Neutrophil (primary cell): ENCODE measurements around the gene SETDB2.

Experiments
- H3K27ac ChIP-seq: fragments of 200-600 bp; sonication (generic); 2 replicates; pipeline ENCODE4 v1.5.1; 2016; ENCODE audit warnings: mild to moderate bottlenecking, moderate library complexity
- H3K27me3 ChIP-seq: fragments of 200-600 bp; sonication (generic); 2 replicates; pipeline ENCODE4 v1.6.0; 2016; ENCODE audit warnings: mild to moderate bottlenecking
- H3K36me3 ChIP-seq: fragments of 200-600 bp; sonication (generic); 2 replicates; pipeline ENCODE4 v1.5.1; 2017
- H3K4me1 ChIP-seq, 2 experiments: fragments of 200-600 bp in 1 of 2; sonication (generic) in 1 of 2; 1 replicate in 1 of 2; 2 replicates in 1 of 2; pipeline versions ENCODE4 v1.5.1 to v1.6.1; 2013 to 2016; ENCODE audit warnings: low read depth in 1 of 2, low read length in 1 of 2, mild to moderate bottlenecking in 1 of 2, moderate library complexity in 1 of 2; ENCODE audit not compliant: control insufficient read depth in 1 of 2, insufficient read depth in 1 of 2
- H3K4me3 ChIP-seq, 2 experiments: fragments of 200-600 bp in 1 of 2; sonication (generic) in 1 of 2; 1 replicate in 1 of 2; 2 replicates in 1 of 2; pipeline ENCODE4 v1.5.1; 2013 to 2016; ENCODE audit warnings: low read depth in 1 of 2, low read length in 1 of 2, mild to moderate bottlenecking in 1 of 2, moderate library complexity in 1 of 2
- H3K9me3 ChIP-seq: fragments of 200-600 bp; sonication (generic); 2 replicates; pipeline ENCODE4 v1.5.1; 2016
- CTCF ChIP-seq: fragments of 200-600 bp; sonication (generic); IDR thresholded peaks from 2 replicates; pipeline ENCODE4 v1.5.1; 2016; ENCODE audit warnings: antibody characterized with exemption

SETDB2 gene

DNA sequence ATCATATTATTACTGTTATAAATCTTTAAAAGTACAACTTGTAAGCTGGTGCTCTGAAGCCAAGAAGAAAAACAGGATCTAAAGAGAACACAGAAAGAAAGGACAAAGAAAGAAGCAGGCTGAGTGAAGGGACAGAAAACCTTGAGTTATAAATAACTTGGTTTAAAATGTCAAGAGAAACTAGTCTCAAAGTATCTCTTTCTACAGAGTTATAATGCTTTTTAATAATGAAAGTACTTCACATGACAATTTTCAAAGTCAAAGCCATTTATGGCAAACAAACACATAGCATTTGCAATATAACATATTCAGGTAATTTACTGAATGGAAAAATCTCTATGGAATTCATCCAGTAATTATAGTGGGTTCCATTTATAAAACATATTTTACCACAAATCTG lies 33.6 kb upstream of the SETDB2 start:
- no peak for TF ChIP-seq CTCF
- Histone ChIP-seq H3K4me1 (no peaks in the 10 kb centered on the region), H3K9me3 (no peaks in the 10 kb centered on the region), H3K36me3 (no peaks in the 10 kb centered on the region), H3K4me3 (no peak overlapping the region), H3K27ac (no peak overlapping the region), H3K27me3 (no peaks in the 10 kb centered on the region)

- TF ChIP-seq CTCF = no peak
- Histone ChIP-seq H3K27ac (no peak overlapping the region), H3K4me3 (no peak overlapping the region), H3K27me3 (no peaks in the 10 kb centered on the region), H3K4me1 (no peaks in the 10 kb centered on the region), H3K36me3 (no peaks in the 10 kb centered on the region), H3K9me3 (no peaks in the 10 kb centered on the region)
Measured at GRCh38 chr13:49411353-49411752, 32.7 kb upstream of the SETDB2 start.

- Histone ChIP-seq H3K27me3 (no peaks in the 10 kb centered on the region), H3K27ac (no peak overlapping the region), H3K4me1 (peaks cover 10% of the 10 kb centered on the region in 2 experiments), H3K4me3 (no peak overlapping the region), H3K36me3 (no peaks in the 10 kb centered on the region), H3K9me3 (no peaks in the 10 kb centered on the region)
- TF ChIP-seq CTCF = no peak
Measured at GRCh38 chr13:49412749-49413148, 31.3 kb upstream of the SETDB2 start.

DNA sequence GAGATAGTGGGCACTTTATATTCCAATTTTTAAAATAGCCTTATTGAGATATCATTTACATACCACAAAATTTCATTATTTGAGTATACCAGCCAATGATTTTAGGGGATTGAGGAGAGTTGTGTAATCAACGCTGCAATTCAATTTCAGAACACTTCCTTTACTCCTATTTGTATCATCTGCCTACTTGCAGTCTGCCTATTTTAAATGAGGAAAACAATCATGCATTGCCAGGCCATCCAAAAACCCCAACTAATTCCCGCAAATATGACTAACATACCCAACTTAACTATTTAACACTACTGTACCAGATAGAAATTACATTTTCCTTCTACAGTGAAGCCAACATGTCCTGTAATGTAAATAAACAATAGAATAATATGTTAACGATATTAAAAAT lies 26.9 kb upstream of the SETDB2 start:
- TF ChIP-seq CTCF = no peak
- Histone ChIP-seq H3K27ac (no peak overlapping the region), H3K9me3 (no peaks in the 10 kb centered on the region), H3K36me3 (no peaks in the 10 kb centered on the region), H3K4me1 (peaks cover 17 to 19% of the 10 kb centered on the region in 2 experiments), H3K4me3 (no peak overlapping the region), H3K27me3 (no peaks in the 10 kb centered on the region)

- no peak for TF ChIP-seq CTCF
- no peak overlapping the region for H3K4me3 ChIP-seq
- H3K27me3 ChIP-seq = no peaks in the 10 kb centered on the region
- H3K4me1 ChIP-seq = peaks cover 17 to 19% of the 10 kb centered on the region in 2 experiments
- no peaks in the 10 kb centered on the region for H3K9me3 ChIP-seq
- H3K36me3 ChIP-seq = no peaks in the 10 kb centered on the region
- no peak overlapping the region for H3K27ac ChIP-seq
Measured at GRCh38 chr13:49418206-49418605, 25.9 kb upstream of the SETDB2 start.

GRCh38 chr13:49419276-49419675 lies 24.8 kb upstream of the SETDB2 start:
- H3K27me3 ChIP-seq = no peaks in the 10 kb centered on the region
- H3K9me3 ChIP-seq = no peaks in the 10 kb centered on the region
- peaks cover 17 to 19% of the 10 kb centered on the region in 2 experiments for H3K4me1 ChIP-seq
- no peak overlapping the region for H3K4me3 ChIP-seq
- no peak overlapping the region for H3K27ac ChIP-seq
- no peaks in the 10 kb centered on the region for H3K36me3 ChIP-seq
- no peak for TF ChIP-seq CTCF
